Measurements from ENCODE around the gene IPO4.

IPO4 gene

GRCh38 chr14:24145690-24146452, 42.7 kb downstream of the IPO4 start:
- no peaks in the 10 kb centered on the region for H3K9me3 ChIP-seq (ENCODE audit: control insufficient read depth, low read length)
- H3K36me3 ChIP-seq (ENCODE audit: control insufficient read depth, insufficient read depth, low read length), result peaks cover 10% of the 10 kb centered on the region
- peaks cover 24% of the 10 kb centered on the region for H3K4me1 ChIP-seq (ENCODE audit: control insufficient read depth, insufficient read depth, low read length)
- peak overlapping the region; percentile 74 for H3K9ac ChIP-seq (ENCODE audit: low read length)
- peak overlapping the region; percentile 76 for H3K4me3 ChIP-seq (ENCODE audit: low read length)
- no peaks in the 10 kb centered on the region for H3K27me3 ChIP-seq (ENCODE audit: control insufficient read depth, insufficient read depth, low read length)

GRCh38 chr14:24145219-24145618, 43.4 kb downstream of the IPO4 start:
- Histone ChIP-seq H3K9me3 (ENCODE audit: control insufficient read depth, low read length) (no peaks in the 10 kb centered on the region), H3K9ac (ENCODE audit: low read length) (peak overlapping the region; percentile 74), H3K36me3 (ENCODE audit: control insufficient read depth, insufficient read depth, low read length) (peaks cover 9% of the 10 kb centered on the region), H3K4me3 (ENCODE audit: low read length) (peak overlapping the region; percentile 76), H3K27me3 (ENCODE audit: control insufficient read depth, insufficient read depth, low read length) (no peaks in the 10 kb centered on the region), H3K4me1 (ENCODE audit: control insufficient read depth, insufficient read depth, low read length) (peaks cover 24% of the 10 kb centered on the region)

GRCh38 chr14:24144451-24144850, 44.2 kb downstream of the IPO4 start:
- no peak overlapping the region for H3K4me3 ChIP-seq (ENCODE audit: low read length)
- no peaks in the 10 kb centered on the region for H3K27me3 ChIP-seq (ENCODE audit: control insufficient read depth, insufficient read depth, low read length)
- peaks cover 9% of the 10 kb centered on the region for H3K36me3 ChIP-seq (ENCODE audit: control insufficient read depth, insufficient read depth, low read length)
- H3K9ac ChIP-seq (ENCODE audit: low read length), result no peak overlapping the region
- H3K4me1 ChIP-seq (ENCODE audit: control insufficient read depth, insufficient read depth, low read length), result peaks cover 27% of the 10 kb centered on the region
- H3K9me3 ChIP-seq (ENCODE audit: control insufficient read depth, low read length), result no peaks in the 10 kb centered on the region

- Histone ChIP-seq H3K4me3 (ENCODE audit: low read length) (no peak overlapping the region), H3K36me3 (ENCODE audit: control insufficient read depth, insufficient read depth, low read length) (peaks cover 9% of the 10 kb centered on the region), H3K27me3 (ENCODE audit: control insufficient read depth, insufficient read depth, low read length) (no peaks in the 10 kb centered on the region), H3K4me1 (ENCODE audit: control insufficient read depth, insufficient read depth, low read length) (peaks cover 28% of the 10 kb centered on the region), H3K9me3 (ENCODE audit: control insufficient read depth, low read length) (no peaks in the 10 kb centered on the region), H3K9ac (ENCODE audit: low read length) (no peak overlapping the region)
Measured at GRCh38 chr14:24143511-24143910, 45.1 kb downstream of the IPO4 start.

- Histone ChIP-seq H3K4me1 (ENCODE audit: control insufficient read depth, insufficient read depth, low read length) (peaks cover 38% of the 10 kb centered on the region), H3K4me3 (ENCODE audit: low read length) (peak within 1 kb of the TSS; percentile 79), H3K9ac (ENCODE audit: low read length) (peak within 1 kb of the TSS; percentile 74), H3K27me3 (ENCODE audit: control insufficient read depth, insufficient read depth, low read length) (no peaks in the 10 kb centered on the region), H3K36me3 (ENCODE audit: control insufficient read depth, insufficient read depth, low read length) (peaks cover 9% of the 10 kb centered on the region), H3K9me3 (ENCODE audit: control insufficient read depth, low read length) (no peaks in the 10 kb centered on the region)
Measured at GRCh38 chr14:24141097-24141880, 47.3 kb downstream of the IPO4 start, which contains the start of gene EMC9. Gene EMC9 (minus strand): TSS chr14:24141591. CDS start chr14:24141304, 287 bp downstream.

GRCh38 chr14:24139272-24139934, 49.2 kb downstream of the IPO4 start:
- Histone ChIP-seq H3K4me3 (ENCODE audit: low read length) (no peak overlapping the region), H3K4me1 (ENCODE audit: control insufficient read depth, insufficient read depth, low read length) (peaks cover 32% of the 10 kb centered on the region), H3K9ac (ENCODE audit: low read length) (no peak overlapping the region), H3K27me3 (ENCODE audit: control insufficient read depth, insufficient read depth, low read length) (no peaks in the 10 kb centered on the region), H3K9me3 (ENCODE audit: control insufficient read depth, low read length) (no peaks in the 10 kb centered on the region), H3K36me3 (ENCODE audit: control insufficient read depth, insufficient read depth, low read length) (peaks cover 9% of the 10 kb centered on the region)

- Histone ChIP-seq H3K36me3 (ENCODE audit: control insufficient read depth, insufficient read depth, low read length) (peaks cover 3% of the 10 kb centered on the region), H3K27me3 (ENCODE audit: control insufficient read depth, insufficient read depth, low read length) (no peaks in the 10 kb centered on the region), H3K4me3 (ENCODE audit: low read length) (no peak overlapping the region), H3K4me1 (ENCODE audit: control insufficient read depth, insufficient read depth, low read length) (peaks cover 32% of the 10 kb centered on the region), H3K9me3 (ENCODE audit: control insufficient read depth, low read length) (no peaks in the 10 kb centered on the region), H3K9ac (ENCODE audit: low read length) (no peak overlapping the region)
Measured at GRCh38 chr14:24138396-24139271, 50.0 kb downstream of the IPO4 start.

GRCh38 chr14:24137529-24138395, 50.9 kb downstream of the IPO4 start:
- H3K4me3 ChIP-seq (ENCODE audit: low read length), result no peak overlapping the region
- no peaks in the 10 kb centered on the region for H3K9me3 ChIP-seq (ENCODE audit: control insufficient read depth, low read length)
- no peaks in the 10 kb centered on the region for H3K36me3 ChIP-seq (ENCODE audit: control insufficient read depth, insufficient read depth, low read length)
- no peaks in the 10 kb centered on the region for H3K27me3 ChIP-seq (ENCODE audit: control insufficient read depth, insufficient read depth, low read length)
- peaks cover 32% of the 10 kb centered on the region for H3K4me1 ChIP-seq (ENCODE audit: control insufficient read depth, insufficient read depth, low read length)
- H3K9ac ChIP-seq (ENCODE audit: low read length), result no peak overlapping the region

GRCh38 chr14:24136684-24137528, 51.7 kb downstream of the IPO4 start:
- H3K4me3 ChIP-seq (ENCODE audit: low read length), result peak overlapping the region; percentile 33
- no peaks in the 10 kb centered on the region for H3K9me3 ChIP-seq (ENCODE audit: control insufficient read depth, low read length)
- no peaks in the 10 kb centered on the region for H3K36me3 ChIP-seq (ENCODE audit: control insufficient read depth, insufficient read depth, low read length)
- H3K27me3 ChIP-seq (ENCODE audit: control insufficient read depth, insufficient read depth, low read length), result no peaks in the 10 kb centered on the region
- peak overlapping the region; percentile 87 for H3K9ac ChIP-seq (ENCODE audit: low read length)
- H3K4me1 ChIP-seq (ENCODE audit: control insufficient read depth, insufficient read depth, low read length), result peaks cover 31% of the 10 kb centered on the region
